ENCODE data around the gene STON2. TPM values are rescaled to one million over a fixed set of nuclear protein-coding genes. Genes with fewer than 3 reads are reported as not detected.

The STON2 gene
- total and polyA plus RNA-seq, 2 of the 13 experiments (the other 11 are each of a cell fraction or from before 2014, with no cell fraction given): 2.1 to 11.0 TPM

- no peaks in the 10 kb centered on the region for H3K27me3 ChIP-seq (ENCODE audit: control insufficient read depth in 1 of 2, insufficient read depth in 2 of 2, low read length in 2 of 2)
- no peak overlapping the region for H3K4me2 ChIP-seq (ENCODE audit: low read depth, low read length)
- H2AFZ ChIP-seq (ENCODE audit: low read length): no peak overlapping the region
- no peaks in the 10 kb centered on the region for H3K79me2 ChIP-seq (ENCODE audit: insufficient read depth, low read length)
- in situ Hi-C loops (cut with HindIII; ENCODE audit: extremely low pct_ligation_motif_present, low pct_unique_long_range_greater_than_20kb): no loop called here
- POLR2A ChIA-PET: no interaction called here
- H3K36me3 ChIP-seq (replicated peaks in 1 of 2; ENCODE audit: control insufficient read depth in 1 of 2, insufficient read depth in 2 of 2, low read length in 2 of 2): no peaks in the 10 kb centered on the region
- DNase-seq (ENCODE audit: low spot score) (no peak), ATAC-seq (no peak), FAIRE-seq (no peak)
- TF ChIP-seq U2AF2 (IDR thresholded peaks at IDR 0.05; ENCODE audit: low read depth, low read length) (no peak), HNRNPLL (IDR thresholded peaks at IDR 0.05; ENCODE audit: low read depth, low read length, poor library complexity, severe bottlenecking) (no peak), ZNF740 (CRISPR knock-in tag; IDR thresholded peaks at IDR 0.05) (no peak), FOSL1 (CRISPR knock-in tag; IDR thresholded peaks at IDR 0.05; ENCODE audit: borderline replicate concordance) (no peak), FOXC1 (CRISPR knock-in tag; IDR thresholded peaks at IDR 0.05; ENCODE audit: borderline replicate concordance) (no peak), ZNF589 (CRISPR knock-in tag; conservative IDR thresholded peaks at IDR 0.05) (no peak), TMF1 (CRISPR knock-in tag; IDR thresholded peaks at IDR 0.05; ENCODE audit: low read depth) (no peak), ZNF24 (IDR thresholded peaks at IDR 0.05) (no peak), ZBTB4 (CRISPR knock-in tag; IDR thresholded peaks at IDR 0.05; ENCODE audit: borderline replicate concordance) (no peak), STAT6 (CRISPR knock-in tag; IDR thresholded peaks at IDR 0.05; ENCODE audit: borderline replicate concordance) (no peak), NKX3-1 (CRISPR knock-in tag; IDR thresholded peaks at IDR 0.05) (no peak), MBD4 (IDR thresholded peaks at IDR 0.05; ENCODE audit: borderline replicate concordance, low read length) (no peak), ZNF33A (CRISPR knock-in tag; IDR thresholded peaks at IDR 0.05; ENCODE audit: borderline replicate concordance) (no peak), SIN3A (IDR thresholded peaks at IDR 0.05; ENCODE audit: borderline replicate concordance, low read depth, low read length) (no peak)
- H3K9ac ChIP-seq (ENCODE audit: insufficient read depth, low read depth, low read length): no peak overlapping the region
- H4K20me1 ChIP-seq (ENCODE audit: insufficient read depth, low read length): no peaks in the 10 kb centered on the region
- CTCF ChIA-PET (ENCODE audit: low intra/inter-chr PET ratio, low total read pairs): no interaction called here
- intact Hi-C loops (cut with micrococcal nuclease; ENCODE audit: unreplicated experiment): no loop called here
- no peaks in the 10 kb centered on the region for H3K9me3 ChIP-seq (ENCODE audit: low read length)
- no peak overlapping the region for H3K4me3 ChIP-seq (replicated peaks in 1 of 3; ENCODE audit: insufficient read depth in 1 of 3, low read depth in 2 of 3, low read length in 3 of 3)
- BruUV-seq (replicated peaks): no TSS peak
- no peak overlapping the region for H3K27ac ChIP-seq (ENCODE audit: extremely low read length, insufficient read depth, low read length)
- H3K4me1 ChIP-seq (ENCODE audit: insufficient read depth, low read length): no peaks in the 10 kb centered on the region
- 87% methylated on average over 4 of the region's 4 CpGs for WGBS (ENCODE audit: low lambda C conversion rate)
Observed at GRCh38 chr14:81386290-81386745, 13.8 kb downstream of the STON2 start.
